Erythroblast (primary cell): ENCODE results near the gene RBM25.

ENCODE experiments used
- GATA1 ChIP-seq: IDR thresholded peaks from 2 replicates; pipeline ENCODE4 v1.6.1; 2011; ENCODE audit warnings: low read depth, mild to moderate bottlenecking, control low read depth, low read length, moderate library complexity
- POLR2A ChIP-seq: IDR thresholded peaks from 2 replicates; pipeline ENCODE4 v1.6.1; 2011; ENCODE audit warnings: mild to moderate bottlenecking, low read length

- TF ChIP-seq POLR2A (no peak), GATA1 (no peak)
Observed at GRCh38 chr14:73124180-73124894, 66.0 kb downstream of the RBM25 start.
